Activated CD8-positive, alpha-beta T cell treated with anti-CD3 and anti-CD28 coated beads for 36 hours (primary cell): ENCODE results near the gene KICS2. TPM values are rescaled to one million over a fixed set of nuclear protein-coding genes. Genes with fewer than 3 reads are reported as not detected.
A peak's percentile ranks its signal among the peaks of the same experiment; 100 is the strongest.

ENCODE experiments used
- ATAC-seq: fragments of 200-7000 bp; cut with Tn5 transposase; one replicate; pipeline ENCODE4 v1.10.0; 2021; ENCODE audit warnings: mild to moderate bottlenecking, moderate library complexity
- CTCF ChIA-PET: fragments of 350-600 bp; sonication (Branson Sonifier 250); formaldehyde crosslinking; loops from one replicate; lab custom pipeline; 2021; ENCODE audit warnings: antibody characterized with exemption; lab: Charles Lee
- POLR2A ChIA-PET: fragments of 350-600 bp; sonication (Branson Sonifier 250); formaldehyde crosslinking; loops from one replicate; lab custom pipeline; 2021; ENCODE audit warnings: antibody characterized with exemption; lab: Charles Lee
- DNase-seq: peaks from one replicate; pipeline ENCODE4 v3.0.0-alpha.2; 2020
- H3K27ac Mint-ChIP-seq: one replicate; pipeline ENCODE4 v1.8.0; 2021; ENCODE audit warnings: mild to moderate bottlenecking, mixed read lengths
- H3K27me3 Mint-ChIP-seq: one replicate; pipeline ENCODE4 v1.8.0; 2021; ENCODE audit warnings: mixed read lengths
- H3K36me3 Mint-ChIP-seq: one replicate; pipeline ENCODE4 v1.8.0; 2021; ENCODE audit warnings: low read depth, mixed read lengths
- H3K4me1 Mint-ChIP-seq: one replicate; pipeline ENCODE4 v1.8.0; 2021; ENCODE audit warnings: low read depth, mixed read lengths
- H3K4me3 Mint-ChIP-seq: one replicate; pipeline ENCODE4 v1.8.0; 2021; ENCODE audit warnings: mild to moderate bottlenecking, moderate library complexity, mixed read lengths
- H3K9me3 Mint-ChIP-seq: one replicate; pipeline ENCODE4 v1.8.0; 2021; ENCODE audit warnings: mixed read lengths
- CTCF ChIP-seq: fragments of 200-600 bp; IDR thresholded peaks from one replicate; pipeline ENCODE4 v1.8.0; 2022; ENCODE audit warnings: antibody characterized with exemption, mild to moderate bottlenecking
- intact Hi-C: fragments of 100-400 bp; cut with micrococcal nuclease; formaldehyde crosslinking; loops from one replicate; pipeline ENCODE4 v1.10.0; 2022
- total RNA-seq, 2 experiments: library from RNA; stranded (reverse); gene quantifications; one replicate each; pipeline ENCODE4 v1.2.3, GENCODE V29; 2021

The KICS2 gene
- total RNA-seq, 2 experiments from 2014 or later: 16.6 to 19.7 TPM

DNA sequence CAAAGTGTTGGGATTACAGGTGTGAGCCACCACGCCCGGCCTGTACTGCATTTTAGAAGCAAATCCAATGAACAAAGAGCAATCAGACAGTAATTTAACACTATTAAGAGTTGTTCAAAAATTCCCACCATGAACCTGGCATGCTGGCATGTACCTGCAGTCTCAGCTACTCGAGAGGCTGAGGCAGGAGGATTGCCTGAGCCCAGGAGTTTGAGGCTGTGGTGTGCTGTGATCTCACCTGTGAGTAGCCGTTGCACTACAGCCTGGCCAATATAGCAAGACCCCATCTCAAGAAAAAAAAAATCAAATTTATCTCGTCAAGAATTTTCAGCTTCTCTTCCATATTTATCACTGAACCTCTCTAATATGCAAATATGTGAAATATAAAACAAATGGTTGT lies 39.7 kb upstream of the KICS2 start:
- POLR2A ChIA-PET: no interaction called here
- H3K36me3 Mint-ChIP-seq: no peaks in the 10 kb centered on the region
- H3K4me3 Mint-ChIP-seq: no peak overlapping the region
- no peaks in the 10 kb centered on the region for H3K27me3 Mint-ChIP-seq
- no peak overlapping the region for H3K27ac Mint-ChIP-seq
- CTCF ChIA-PET: interaction anchor here (1.5 kb wide), 1 partner anchor 12 kb away, joined by 5 read pairs; no protein-coding TSS in a partner anchor
- ATAC-seq (no peak), DNase-seq (no peak)
- TF ChIP-seq CTCF: no peak
- intact Hi-C loops: no loop called here
- H3K4me1 Mint-ChIP-seq: peaks cover 4% of the 10 kb centered on the region
- no peaks in the 10 kb centered on the region for H3K9me3 Mint-ChIP-seq

DNA sequence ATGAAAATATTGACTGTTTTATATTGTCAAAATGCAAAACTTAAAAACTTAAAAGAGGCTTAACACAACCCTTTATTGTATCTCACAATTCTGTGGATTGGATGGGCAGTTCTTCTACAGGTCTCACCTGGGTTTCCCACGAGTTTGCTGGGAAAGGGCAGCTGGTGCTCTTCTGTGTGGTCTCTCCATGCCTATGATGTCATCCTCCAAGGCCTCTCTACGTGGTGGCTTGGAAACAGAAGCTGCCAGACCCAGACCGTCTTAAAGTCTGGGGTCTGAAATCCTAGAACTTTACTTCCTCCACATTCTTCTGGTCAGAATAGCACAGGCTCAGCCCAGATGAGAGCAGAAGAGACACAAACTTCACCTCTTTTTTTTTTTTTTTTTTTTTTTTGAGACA lies 36.5 kb upstream of the KICS2 start:
- ATAC-seq (no peak), DNase-seq (no peak)
- no peak for TF ChIP-seq CTCF
- H3K4me1 Mint-ChIP-seq: no peaks in the 10 kb centered on the region
- no peak overlapping the region for H3K4me3 Mint-ChIP-seq
- ChIA-PET POLR2A (interaction anchor here (0.8 kb wide), 1 partner anchor 414 kb away, joined by 3 read pairs; no protein-coding TSS in a partner anchor), CTCF (interaction anchor here (1.5 kb wide), 1 partner anchor 1155 kb away, joined by 5 read pairs; no protein-coding TSS in a partner anchor)
- no peak overlapping the region for H3K27ac Mint-ChIP-seq
- no peaks in the 10 kb centered on the region for H3K9me3 Mint-ChIP-seq
- intact Hi-C loops: loop anchor here (5.0 to 10.0 kb wide), 2 partner anchors 416 to 594 kb away; partner anchors contain the start of genes DPY19L2 and SRGAP1
- H3K27me3 Mint-ChIP-seq: no peaks in the 10 kb centered on the region
- no peaks in the 10 kb centered on the region for H3K36me3 Mint-ChIP-seq

GRCh38 chr12:64256166-64256800 lies 34.2 kb upstream of the KICS2 start:
- ATAC-seq (peak; percentile 27), DNase-seq (no peak)
- Mint-ChIP-seq H3K4me3 (no peak overlapping the region), H3K27ac (no peak overlapping the region), H3K36me3 (no peaks in the 10 kb centered on the region), H3K27me3 (no peaks in the 10 kb centered on the region), H3K4me1 (no peaks in the 10 kb centered on the region), H3K9me3 (no peaks in the 10 kb centered on the region)
- intact Hi-C loops: loop anchor here (5.0 to 10.0 kb wide), 2 partner anchors 414 to 591 kb away; partner anchors contain the start of genes DPY19L2 and SRGAP1
- ChIA-PET CTCF (interaction anchor here (0.7 to 2.9 kb wide), 17 partner anchors 10 to 586 kb away, joined by 3 to 11 read pairs (median 4); partner anchors contain the start of gene SRGAP1), POLR2A (no interaction called here)
- peak; percentile 84 for TF ChIP-seq CTCF

- DNase-seq (no peak), ATAC-seq (no peak)
- Mint-ChIP-seq H3K27me3 (no peaks in the 10 kb centered on the region), H3K4me1 (no peaks in the 10 kb centered on the region), H3K27ac (no peak overlapping the region), H3K9me3 (no peaks in the 10 kb centered on the region), H3K36me3 (no peaks in the 10 kb centered on the region), H3K4me3 (no peak overlapping the region)
- TF ChIP-seq CTCF: no peak
- POLR2A ChIA-PET: no interaction called here
- intact Hi-C loops: loop anchor here (5.0 to 10.0 kb wide), 2 partner anchors 413 to 590 kb away; partner anchors contain the start of genes DPY19L2 and SRGAP1
- CTCF ChIA-PET: interaction anchor here (1.5 to 2.9 kb wide), 5 partner anchors 10 to 419 kb away, joined by 3 to 11 read pairs (median 9); partner anchors contain the start of gene SRGAP1
Measured at GRCh38 chr12:64255249-64255648, 33.2 kb upstream of the KICS2 start.

DNA sequence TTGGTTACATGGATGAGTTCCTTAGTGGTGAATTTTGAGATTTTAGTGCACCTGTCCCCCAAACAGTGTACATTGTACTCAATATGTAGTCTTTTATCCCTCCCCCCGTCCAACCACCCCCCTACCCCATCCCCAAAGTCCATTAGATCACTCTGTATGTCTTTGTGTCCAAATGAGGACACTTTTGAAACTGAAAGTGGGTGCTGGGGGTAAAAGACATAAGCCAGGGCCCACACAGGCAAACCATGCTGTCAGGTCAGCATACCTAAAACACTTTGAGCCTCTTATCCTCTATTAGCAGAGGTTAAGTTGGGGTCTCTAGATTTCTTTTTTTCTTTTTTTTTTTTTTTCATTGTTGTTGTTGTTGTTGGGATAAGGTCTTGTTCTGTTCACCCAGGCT lies 31.3 kb upstream of the KICS2 start:
- Mint-ChIP-seq H3K27ac (no peak overlapping the region), H3K36me3 (no peaks in the 10 kb centered on the region), H3K9me3 (no peaks in the 10 kb centered on the region), H3K4me3 (no peak overlapping the region), H3K27me3 (no peaks in the 10 kb centered on the region), H3K4me1 (no peaks in the 10 kb centered on the region)
- POLR2A ChIA-PET: no interaction called here
- TF ChIP-seq CTCF: no peak
- DNase-seq (no peak), ATAC-seq (no peak)
- CTCF ChIA-PET: no interaction called here
- intact Hi-C loops: loop anchor here (10.0 kb wide), 1 partner anchor 589 kb away; the partner anchor contains the start of gene DPY19L2
